ENCODE results near the gene KCNJ14. TPM values are rescaled to one million over a fixed set of nuclear protein-coding genes. Genes with fewer than 3 reads are reported as not detected.

KCNJ14 gene
- total and polyA plus RNA-seq, 2 of the 4 experiments (the other 2 are of a cell fraction), result 0.18 to 0.39 TPM

GRCh38 chr19:48471836-48472235 is 16.5 kb downstream of the KCNJ14 start:
- ChIA-PET CTCF (no interaction called here), POLR2A (ENCODE audit: unreplicated experiment) (no interaction called here)
- Histone ChIP-seq H3K4me3 (ENCODE audit: insufficient read depth, low read depth, low read length) (no peak overlapping the region), H2BK5ac (ENCODE audit: low read depth, low read length, poor library complexity, severe bottlenecking) (no peak overlapping the region), H2AK9ac (replicated peaks; ENCODE audit: low read depth, low read length, poor library complexity) (no peak overlapping the region), H3K4ac (ENCODE audit: low read depth, low read length) (no peak overlapping the region), H3K27ac (ENCODE audit: insufficient read depth, low read length) (no peak overlapping the region), H3K4me2 (ENCODE audit: low read depth, low read length) (no peak overlapping the region), H4K8ac (ENCODE audit: low read depth in 2 of 2, low read length in 2 of 2) (no peak overlapping the region), H2BK20ac (ENCODE audit: low read depth, low read length) (no peak overlapping the region), H3K36me3 (ENCODE audit: control insufficient read depth, insufficient read depth, low read length) (peaks cover 63% of the 10 kb centered on the region), H4K91ac (ENCODE audit: insufficient read depth, low read depth, low read length) (no peak overlapping the region), H4K20me1 (ENCODE audit: insufficient read depth, low read length) (peaks cover 50% of the 10 kb centered on the region), H3K23ac (ENCODE audit: low read depth, low read length) (no peak overlapping the region), H3K9ac (ENCODE audit: low read depth, low read length) (no peak overlapping the region), H2BK120ac (ENCODE audit: low read depth, low read length) (no peak overlapping the region), H3K4me1 (ENCODE audit: control insufficient read depth, insufficient read depth, low read length) (no peaks in the 10 kb centered on the region; the same call in 1 of the 2 replicates), H3K79me1 (ENCODE audit: low read depth in 1 of 2, low read length in 2 of 2) (peaks cover 27 to 65% of the 10 kb centered on the region in 2 experiments), H3K9me1 (ENCODE audit: insufficient read depth, low read length) (peaks cover 11% of the 10 kb centered on the region; the same call in 1 of the 2 replicates), H3K9me3 (ENCODE audit: control insufficient read depth, insufficient read depth, low read length) (no peaks in the 10 kb centered on the region), H3K56ac (ENCODE audit: extremely low read depth, insufficient read depth, low read length) (no peak overlapping the region), H3K27me3 (ENCODE audit: control insufficient read depth, insufficient read depth, low read length) (no peaks in the 10 kb centered on the region), H3K18ac (ENCODE audit: low read depth, low read length) (no peak overlapping the region), H2AFZ (replicated peaks; ENCODE audit: low read length, poor library complexity) (no peak overlapping the region), H4K5ac (ENCODE audit: low read depth, low read length) (no peak overlapping the region), H3K14ac (replicated peaks; ENCODE audit: low read depth, low read length) (no peak overlapping the region), H2BK15ac (ENCODE audit: low read depth, low read length) (no peak overlapping the region), H2AK5ac (ENCODE audit: low read depth, low read length) (no peak overlapping the region)
- 100% methylated on average over 4 of the region's 4 CpGs; no CpG with 5 or more reads in 1 of the 2 experiments for WGBS, 2 experiments (ENCODE audit: extremely low coverage in 2 of 2, insufficient read length in 1 of 2)
- in situ Hi-C loops (cut with MboI; ENCODE audit: low sequenced_read_pairs) (no loop called here), intact Hi-C loops (cut with micrococcal nuclease) (no loop called here), dilution Hi-C loops (cut with HindIII; ENCODE audit: low sequenced_read_pairs, unreplicated experiment) (no loop called here)
- TF ChIP-seq, protein P1, sequence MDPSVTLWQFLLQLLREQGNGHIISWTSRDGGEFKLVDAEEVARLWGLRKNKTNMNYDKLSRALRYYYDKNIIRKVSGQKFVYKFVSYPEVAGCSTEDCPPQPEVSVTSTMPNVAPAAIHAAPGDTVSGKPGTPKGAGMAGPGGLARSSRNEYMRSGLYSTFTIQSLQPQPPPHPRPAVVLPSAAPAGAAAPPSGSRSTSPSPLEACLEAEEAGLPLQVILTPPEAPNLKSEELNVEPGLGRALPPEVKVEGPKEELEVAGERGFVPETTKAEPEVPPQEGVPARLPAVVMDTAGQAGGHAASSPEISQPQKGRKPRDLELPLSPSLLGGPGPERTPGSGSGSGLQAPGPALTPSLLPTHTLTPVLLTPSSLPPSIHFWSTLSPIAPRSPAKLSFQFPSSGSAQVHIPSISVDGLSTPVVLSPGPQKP (IDR thresholded peaks at IDR 0.05; ENCODE audit: borderline replicate concordance, low read depth, low read length), result no peak
- no peak for TF ChIP-seq CTCF (conservative IDR thresholded peaks at IDR 0.05; ENCODE audit: low read depth, low read length)
- TF ChIP-seq MXI1 (IDR thresholded peaks at IDR 0.05; ENCODE audit: borderline replicate concordance, low read depth, low read length), result no peak
- no peak for TF ChIP-seq NFE2L2 (IDR thresholded peaks at IDR 0.05; ENCODE audit: low read depth, low read length)
- TF ChIP-seq MAFK (IDR thresholded peaks at IDR 0.05; ENCODE audit: low read depth, low read length), result no peak
- TF ChIP-seq RAD21 (IDR thresholded peaks at IDR 0.05; ENCODE audit: low read length), result no peak
- no peak for TF ChIP-seq RFX5 (IDR thresholded peaks at IDR 0.05; ENCODE audit: low read depth, low read length)
- no peak for TF ChIP-seq USF2 (IDR thresholded peaks at IDR 0.05; ENCODE audit: low read depth, low read length)
- TF ChIP-seq BHLHE40 (IDR thresholded peaks at IDR 0.05; ENCODE audit: low read depth, low read length), result no peak
- TF ChIP-seq FOS (IDR thresholded peaks at IDR 0.05; ENCODE audit: low read depth, low read length), result no peak
- no peak for TF ChIP-seq POLR2A (IDR thresholded peaks at IDR 0.05; ENCODE audit: low read depth, low read length)
- TF ChIP-seq RCOR1 (IDR thresholded peaks at IDR 0.05; ENCODE audit: insufficient replicate concordance, low read length), result no peak
- TF ChIP-seq CHD1 (IDR thresholded peaks at IDR 0.05; ENCODE audit: low read depth, low read length), result no peak
- no peak for TF ChIP-seq MAZ (IDR thresholded peaks at IDR 0.05; ENCODE audit: borderline replicate concordance, low read depth, low read length)
- no peak for TF ChIP-seq CEBPB (IDR thresholded peaks at IDR 0.05; ENCODE audit: low read depth, low read length)
- TF ChIP-seq SMC3 (IDR thresholded peaks at IDR 0.05; ENCODE audit: low read depth, low read length), result no peak
- no peak for ATAC-seq (ENCODE audit: low read depth)
- no peak for DNase-seq
- BruUV-seq (replicated peaks), result no TSS peak

Measured in IMR-90 (cell line).